WERI-Rb-1 (cell line): ENCODE data around the gene SDE2.

Experiments used
- DNase-seq: peaks from one replicate; pipeline ENCODE4 v3.0.0-alpha.2; 2020
- H3K27ac ChIP-seq: fragments of 250-450 bp; sonication (Bioruptor Pico); 2 replicates; pipeline ENCODE4 v1.5.1; 2020; ENCODE audit warnings: mild to moderate bottlenecking, moderate library complexity
- H3K27me3 ChIP-seq: fragments of 250-450 bp; sonication (Bioruptor Pico); 2 replicates; pipeline ENCODE4 v1.5.1; 2021; ENCODE audit warnings: mild to moderate bottlenecking, low read depth, moderate library complexity; ENCODE audit not compliant: insufficient read depth, severe bottlenecking
- H3K36me3 ChIP-seq: fragments of 250-450 bp; sonication (Bioruptor Pico); 2 replicates; pipeline ENCODE4 v1.5.1; 2020; ENCODE audit warnings: mild to moderate bottlenecking, moderate library complexity
- H3K4me3 ChIP-seq: 2 replicates; pipeline ENCODE4 v1.5.1; 2011; ENCODE audit warnings: low read depth, mild to moderate bottlenecking, control low read depth, low read length
- H3K9me3 ChIP-seq: fragments of 250-450 bp; sonication (Bioruptor Pico); 2 replicates; pipeline ENCODE4 v1.5.1; 2021; ENCODE audit warnings: mild to moderate bottlenecking, moderate library complexity; ENCODE audit not compliant: severe bottlenecking
- TF ChIP-seq, protein P1 (sequence below): IDR thresholded peaks from 2 replicates; pipeline ENCODE4 v1.5.1; 2011; ENCODE audit warnings: low read depth, mild to moderate bottlenecking, control low read depth, inconsistent platforms, low read length

The SDE2 gene

DNA sequence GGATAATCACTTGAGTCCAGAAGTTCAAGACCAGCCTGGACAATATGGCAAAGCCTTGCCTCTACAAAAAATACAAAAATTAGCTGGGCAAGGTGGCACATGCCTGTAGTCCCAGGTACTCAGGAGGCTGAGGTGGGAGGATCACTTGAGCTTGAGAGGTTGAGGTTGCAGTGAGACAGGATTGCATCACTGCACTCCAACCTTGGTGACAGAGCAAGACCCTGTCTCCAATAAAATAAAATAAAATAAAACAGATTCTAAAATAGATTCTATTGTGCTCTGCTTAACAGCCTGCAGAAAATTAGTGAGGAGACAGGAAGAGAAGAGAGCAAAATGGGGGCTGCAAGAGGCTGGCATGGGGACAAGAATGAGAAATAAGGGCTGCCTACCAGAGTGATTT, 7.5 kb upstream of the SDE2 start:
- H3K27ac ChIP-seq = no peak overlapping the region
- H3K27me3 ChIP-seq = no peaks in the 10 kb centered on the region
- H3K36me3 ChIP-seq = no peaks in the 10 kb centered on the region
- no peaks in the 10 kb centered on the region for H3K9me3 ChIP-seq
- DNase-seq = no peak
- H3K4me3 ChIP-seq = no peak overlapping the region
- TF ChIP-seq, protein P1, sequence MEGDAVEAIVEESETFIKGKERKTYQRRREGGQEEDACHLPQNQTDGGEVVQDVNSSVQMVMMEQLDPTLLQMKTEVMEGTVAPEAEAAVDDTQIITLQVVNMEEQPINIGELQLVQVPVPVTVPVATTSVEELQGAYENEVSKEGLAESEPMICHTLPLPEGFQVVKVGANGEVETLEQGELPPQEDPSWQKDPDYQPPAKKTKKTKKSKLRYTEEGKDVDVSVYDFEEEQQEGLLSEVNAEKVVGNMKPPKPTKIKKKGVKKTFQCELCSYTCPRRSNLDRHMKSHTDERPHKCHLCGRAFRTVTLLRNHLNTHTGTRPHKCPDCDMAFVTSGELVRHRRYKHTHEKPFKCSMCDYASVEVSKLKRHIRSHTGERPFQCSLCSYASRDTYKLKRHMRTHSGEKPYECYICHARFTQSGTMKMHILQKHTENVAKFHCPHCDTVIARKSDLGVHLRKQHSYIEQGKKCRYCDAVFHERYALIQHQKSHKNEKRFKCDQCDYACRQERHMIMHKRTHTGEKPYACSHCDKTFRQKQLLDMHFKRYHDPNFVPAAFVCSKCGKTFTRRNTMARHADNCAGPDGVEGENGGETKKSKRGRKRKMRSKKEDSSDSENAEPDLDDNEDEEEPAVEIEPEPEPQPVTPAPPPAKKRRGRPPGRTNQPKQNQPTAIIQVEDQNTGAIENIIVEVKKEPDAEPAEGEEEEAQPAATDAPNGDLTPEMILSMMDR = no peak

DNA sequence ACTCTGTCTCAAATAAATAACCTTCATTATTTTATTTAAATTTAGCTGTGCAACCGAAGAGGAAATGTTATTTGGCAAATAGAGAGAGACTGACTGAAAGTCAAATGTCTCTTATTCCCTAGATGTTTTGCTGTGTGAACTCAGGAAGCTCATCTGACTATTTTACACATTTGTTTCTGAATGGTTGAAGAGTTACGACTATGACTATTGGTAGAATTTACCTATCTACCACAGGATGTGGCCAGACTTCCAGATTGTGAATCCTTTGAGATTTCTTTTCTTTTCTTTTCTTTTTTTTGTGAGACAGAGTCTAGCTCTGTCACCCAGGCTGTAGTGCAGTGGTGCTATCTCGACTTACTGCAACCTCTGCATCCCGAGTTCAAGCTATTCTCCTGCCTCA, 5.3 kb upstream of the SDE2 start:
- no peaks in the 10 kb centered on the region for H3K9me3 ChIP-seq
- TF ChIP-seq, protein P1 = no peak
- no peak overlapping the region for H3K4me3 ChIP-seq
- no peak overlapping the region for H3K27ac ChIP-seq
- no peaks in the 10 kb centered on the region for H3K27me3 ChIP-seq
- DNase-seq = no peak
- no peaks in the 10 kb centered on the region for H3K36me3 ChIP-seq

DNA sequence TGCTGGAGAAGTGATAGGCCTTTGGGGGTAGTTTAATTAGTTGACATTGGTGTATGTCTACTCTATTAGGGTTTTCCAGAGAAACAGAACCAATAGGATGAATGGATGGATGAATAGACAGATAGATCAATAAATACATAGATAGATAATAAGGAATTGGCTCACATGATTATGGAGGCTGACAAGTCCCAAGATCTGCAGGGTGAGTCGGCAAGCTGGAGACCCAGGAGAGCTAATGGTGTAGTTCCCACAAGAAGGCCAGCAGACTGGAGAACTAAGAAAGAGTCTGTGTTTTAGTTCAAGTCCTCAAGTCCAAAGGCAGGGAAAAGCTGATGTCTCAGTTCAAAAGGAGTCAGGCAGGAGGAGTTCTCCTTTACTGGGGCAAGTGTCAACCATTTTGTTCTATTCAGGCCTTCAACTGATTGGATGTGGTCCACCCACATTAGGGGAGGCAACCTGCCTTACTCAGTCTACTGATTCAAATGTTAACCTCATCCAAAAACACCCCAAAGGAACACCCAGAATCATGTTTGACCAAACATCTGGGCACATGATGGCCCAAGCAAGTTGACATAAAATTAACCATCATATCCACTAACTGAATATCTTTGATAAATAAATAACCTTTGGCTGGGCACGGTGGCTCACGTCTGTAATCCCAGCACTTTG, 4.5 kb upstream of the SDE2 start:
- no peak for DNase-seq
- Histone ChIP-seq H3K27ac (no peak overlapping the region), H3K27me3 (no peaks in the 10 kb centered on the region), H3K4me3 (no peak overlapping the region), H3K9me3 (no peaks in the 10 kb centered on the region), H3K36me3 (no peaks in the 10 kb centered on the region)
- TF ChIP-seq, protein P1 = no peak

DNA sequence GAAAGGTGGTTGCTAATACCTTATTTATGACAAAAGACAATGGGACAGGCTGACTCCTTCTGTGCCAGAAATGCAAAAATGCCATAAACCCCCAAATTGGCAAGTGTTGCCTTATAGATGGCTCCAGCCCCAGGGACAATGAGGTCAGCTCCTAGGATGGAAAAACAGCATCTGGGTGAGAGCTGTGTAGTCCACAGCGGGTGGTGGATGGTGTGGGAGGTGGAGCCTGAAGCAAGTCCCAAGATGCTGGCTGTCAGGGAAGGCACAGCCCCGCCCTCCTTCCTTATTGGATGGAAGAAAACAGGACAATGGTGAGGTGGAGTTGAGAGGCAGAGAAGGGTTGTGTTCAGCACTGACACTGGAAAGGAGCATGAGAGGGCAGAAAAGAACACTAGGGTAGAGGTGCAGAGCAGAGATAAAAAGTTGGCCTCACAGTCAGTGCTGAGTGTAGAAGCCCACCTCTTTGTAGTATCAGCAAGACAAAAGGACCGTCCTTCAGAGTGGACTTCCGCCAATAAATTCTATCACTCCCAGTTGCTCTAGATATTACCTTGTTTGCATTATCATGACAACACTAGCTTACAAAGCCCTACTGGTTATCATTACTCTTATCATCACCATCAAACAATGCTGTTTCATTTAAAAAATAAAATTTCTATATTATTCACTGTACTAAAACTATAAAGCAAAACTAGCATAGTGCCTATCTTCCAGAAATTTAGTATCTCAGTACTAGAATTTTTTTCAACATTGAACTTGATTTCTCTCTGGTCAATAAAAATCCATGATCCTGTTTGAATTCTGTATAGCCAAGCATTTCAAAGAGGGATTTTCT, 3.7 kb upstream of the SDE2 start:
- H3K27me3 ChIP-seq = no peaks in the 10 kb centered on the region
- peak; percentile 40 for DNase-seq
- no peaks in the 10 kb centered on the region for H3K36me3 ChIP-seq
- H3K9me3 ChIP-seq = no peaks in the 10 kb centered on the region
- no peak overlapping the region for H3K4me3 ChIP-seq
- H3K27ac ChIP-seq = no peak overlapping the region
- TF ChIP-seq, protein P1 = no peak

DNA sequence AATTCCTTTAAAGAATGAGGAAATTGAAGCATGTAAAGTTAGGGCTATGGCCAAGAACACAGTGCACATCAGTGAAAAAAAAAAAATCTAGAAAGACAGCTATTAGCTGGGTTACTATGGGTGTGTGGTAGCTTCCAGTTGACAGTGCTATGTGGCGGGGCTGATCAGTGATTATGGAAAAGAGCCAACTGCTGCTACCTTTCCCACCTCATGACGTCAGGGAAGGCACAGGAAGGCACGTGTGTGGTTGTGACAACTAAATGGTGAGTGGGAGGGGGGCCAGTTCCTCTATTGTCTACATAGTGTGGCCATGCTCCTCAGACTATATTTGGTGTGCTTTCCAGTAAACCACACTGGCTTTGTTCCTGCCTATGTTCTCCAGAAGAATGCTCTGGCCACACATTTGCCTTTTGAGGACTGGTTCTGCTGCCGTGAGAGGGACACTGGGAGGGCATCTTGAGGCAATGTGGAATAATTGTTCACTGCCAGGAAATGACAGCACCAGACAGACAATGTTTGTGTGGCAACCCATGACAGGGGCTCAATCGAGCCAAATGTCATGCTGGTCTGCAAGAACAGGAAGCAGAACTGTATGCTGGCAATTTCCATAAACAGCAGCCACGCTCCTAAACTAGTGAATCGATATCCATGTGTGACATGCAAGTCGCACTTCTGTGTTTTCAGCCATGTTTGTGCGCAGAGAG, 3.0 kb upstream of the SDE2 start:
- no peak overlapping the region for H3K4me3 ChIP-seq
- DNase-seq = no peak
- H3K9me3 ChIP-seq = no peaks in the 10 kb centered on the region
- TF ChIP-seq, protein P1 = no peak
- no peaks in the 10 kb centered on the region for H3K27me3 ChIP-seq
- H3K27ac ChIP-seq = no peak overlapping the region
- H3K36me3 ChIP-seq = no peaks in the 10 kb centered on the region
